CD14-positive monocyte (primary cell): ENCODE results near the gene PLCL2. TPM values are rescaled to one million over a fixed set of nuclear protein-coding genes. Genes with fewer than 3 reads are reported as not detected.

Experiments
- DNase-seq, 3 donors: peaks; one replicate each; pipeline ENCODE4 v3.0.0-alpha.2; 2011 to 2022
- H2AFZ ChIP-seq: 2 replicates; pipeline ENCODE4 v1.6.0; 2012; ENCODE audit warnings: mild to moderate bottlenecking, low read depth, low read length, inconsistent platforms; ENCODE audit not compliant: insufficient read depth, poor library complexity, severe bottlenecking
- H3K27ac ChIP-seq, 2 donors: 1 replicate in 1 of 2; 2 replicates in 1 of 2; pipeline ENCODE4 v1.5.1; 2012 to 2013; ENCODE audit warnings: low read length in 2 of 2, control low read depth in 1 of 2, inconsistent platforms in 1 of 2, low read depth in 1 of 2, mild to moderate bottlenecking in 1 of 2
- H3K27me3 ChIP-seq, 2 donors: one replicate each; pipeline versions ENCODE4 v1.6.0 to v1.6.1; 2011 to 2013; ENCODE audit warnings: low read length in 2 of 2; ENCODE audit not compliant: control insufficient read depth in 2 of 2, insufficient read depth in 2 of 2
- H3K36me3 ChIP-seq, 2 donors: replicated peaks in 1 of 2; 1 replicate in 1 of 2; 2 replicates in 1 of 2; pipeline versions ENCODE4 v1.5.1 to v1.6.1; 2012 to 2013; ENCODE audit warnings: low read length in 2 of 2, control low read depth in 1 of 2, inconsistent platforms in 1 of 2, mild to moderate bottlenecking in 1 of 2; ENCODE audit not compliant: insufficient read depth in 2 of 2, control insufficient read depth in 1 of 2
- H3K4me1 ChIP-seq, 2 donors: 1 replicate in 1 of 2; 2 replicates in 1 of 2; pipeline versions ENCODE4 v1.5.1 to v1.6.1; 2012 to 2013; ENCODE audit warnings: low read length in 2 of 2, control low read depth in 1 of 2, inconsistent platforms in 1 of 2, mild to moderate bottlenecking in 1 of 2, moderate library complexity in 1 of 2; ENCODE audit not compliant: insufficient read depth in 2 of 2, control insufficient read depth in 1 of 2
- H3K4me2 ChIP-seq: replicated peaks from 2 replicates; pipeline ENCODE3; 2012; ENCODE audit warnings: low read length, moderate library complexity, mild to moderate bottlenecking; ENCODE audit not compliant: poor library complexity, severe bottlenecking; ENCODE audit errors: extremely low read depth
- H3K4me3 ChIP-seq, 3 experiments: fragments of 200-600 bp in 1 of 3; sonication (generic) in 1 of 3; replicated peaks in 1 of 3; 1 replicate in 2 of 3; 2 replicates in 1 of 3; pipeline ENCODE4 v1.5.1; 2011 to 2013; ENCODE audit warnings: low read length in 3 of 3, mild to moderate bottlenecking in 3 of 3, control low read depth in 2 of 3, low read depth in 2 of 3, inconsistent platforms in 1 of 3, moderate library complexity in 1 of 3
- H3K79me2 ChIP-seq: 2 replicates; pipeline ENCODE4 v1.6.0; 2012; ENCODE audit warnings: mild to moderate bottlenecking, control low read depth, inconsistent platforms, low read length, moderate library complexity; ENCODE audit not compliant: insufficient read depth
- H3K9ac ChIP-seq: 2 replicates; pipeline ENCODE4 v1.6.0; 2017; ENCODE audit warnings: low read length, mild to moderate bottlenecking; ENCODE audit not compliant: insufficient read depth, poor library complexity, severe bottlenecking
- H3K9me3 ChIP-seq, 2 donors: replicated peaks in 1 of 2; 1 replicate in 1 of 2; 2 replicates in 1 of 2; pipeline versions ENCODE4 v1.5.1 to v1.6.1; 2012 to 2013; ENCODE audit warnings: low read length in 2 of 2, control low read depth in 1 of 2; ENCODE audit not compliant: control insufficient read depth in 1 of 2, insufficient read depth in 1 of 2
- H4K20me1 ChIP-seq: 2 replicates; pipeline ENCODE4 v1.6.0; 2012; ENCODE audit warnings: mild to moderate bottlenecking, low read length, control low read depth, moderate library complexity; ENCODE audit not compliant: insufficient read depth
- H3K27ac Mint-ChIP-seq, 7 donors: one replicate each; pipeline ENCODE4 v1.8.0; 2020; ENCODE audit warnings: mild to moderate bottlenecking in 7 of 7, mixed read lengths in 7 of 7, moderate library complexity in 6 of 7, inconsistent platforms in 2 of 7
- H3K27me3 Mint-ChIP-seq, 3 donors: one replicate each; pipeline ENCODE4 v1.8.0; 2021 to 2022; ENCODE audit warnings: low read depth in 3 of 3, mild to moderate bottlenecking in 3 of 3, mixed read lengths in 3 of 3, moderate library complexity in 3 of 3, inconsistent platforms in 1 of 3
- H3K36me3 Mint-ChIP-seq, 2 donors: one replicate each; pipeline ENCODE4 v1.8.0; 2020; ENCODE audit warnings: mixed read lengths in 2 of 2, inconsistent platforms in 1 of 2, mild to moderate bottlenecking in 1 of 2
- H3K4me1 Mint-ChIP-seq: one replicate; pipeline ENCODE4 v1.8.0; 2020; ENCODE audit warnings: mild to moderate bottlenecking, mixed read lengths
- H3K4me3 Mint-ChIP-seq, 2 donors: one replicate each; pipeline ENCODE4 v1.8.0; 2020; ENCODE audit warnings: mild to moderate bottlenecking in 2 of 2, mixed read lengths in 2 of 2, moderate library complexity in 1 of 2
- H3K9me3 Mint-ChIP-seq, 7 donors: one replicate each; pipeline ENCODE4 v1.8.0; 2020 to 2022; ENCODE audit warnings: mixed read lengths in 7 of 7, mild to moderate bottlenecking in 6 of 7, moderate library complexity in 6 of 7, inconsistent platforms in 2 of 7
- CTCF ChIP-seq: fragments of 200-600 bp; IDR thresholded peaks from one replicate; pipeline ENCODE4 v1.8.0; 2022; ENCODE audit warnings: antibody characterized with exemption, mild to moderate bottlenecking
- WGBS: methylation state at CpG from one replicate; pipeline ENCODE4 v1.1.5; 2013; ENCODE audit warnings: missing lambda C conversion rate; ENCODE audit not compliant: insufficient coverage; 5-methylcytosine and 5-hydroxymethylcytosine counted together
- intact Hi-C, 2 donors: fragments of 100-400 bp; cut with micrococcal nuclease; formaldehyde crosslinking; loops; one replicate each; pipeline versions ENCODE4 v1.15.0 to v1.15.1; 2023
- polyA plus RNA-seq, 3 donors: library from polyadenylated mRNA; depleted of rRNA in 1 of 3; unstranded in 2 of 3; stranded (reverse) in 1 of 3; fragments of 300-500 nt in 2 of 3; fragments of >200 nt in 1 of 3; fragmentation: Illumina TruSeq in 2 of 3; gene quantifications; 1 replicate in 2 of 3; 2 replicates in 1 of 3; pipeline ENCODE4 v1.2.3, GENCODE V29; 2012 to 2021

Gene PLCL2
- polyA plus RNA-seq, 3 donors, result 18.8 to 32.5 (median 26.8) TPM

- no peaks in the 10 kb centered on the region for H3K9me3 ChIP-seq
- Mint-ChIP-seq H3K27me3 (peaks cover 0 to 2% (median 0%) of the 10 kb centered on the region in 3 donors), H3K9me3 (peaks cover 0 to 6% (median 0%) of the 10 kb centered on the region in 7 donors), H3K4me3 (no peak overlapping the region), H3K27ac (peak overlapping the region in 1 of 7 donors; percentile 10), H3K4me1 (no peaks in the 10 kb centered on the region), H3K36me3 (peaks cover 53 to 55% of the 10 kb centered on the region in 2 donors)
- intact Hi-C loops, result no loop called here
- H2AFZ ChIP-seq, result no peak overlapping the region
- H3K4me2 ChIP-seq, result no peak overlapping the region
- H3K36me3 ChIP-seq, result peaks cover 36 to 72% of the 10 kb centered on the region in 2 donors
- DNase-seq, result no peak
- no peaks in the 10 kb centered on the region for H3K4me1 ChIP-seq
- peaks cover 47% of the 10 kb centered on the region for H4K20me1 ChIP-seq
- H3K27ac ChIP-seq, result no peak overlapping the region
- WGBS, result 100% methylated on average over 1 of the region's 2 CpGs
- no peaks in the 10 kb centered on the region for H3K27me3 ChIP-seq
- no peaks in the 10 kb centered on the region for H3K79me2 ChIP-seq
- no peak for TF ChIP-seq CTCF
- H3K9ac ChIP-seq, result no peak overlapping the region
- no peak overlapping the region for H3K4me3 ChIP-seq
Measured at GRCh38 chr3:17065315-17065714, 180.6 kb downstream of the PLCL2 start.

- peaks cover 0 to 6% (median 0%) of the 10 kb centered on the region in 7 donors for H3K9me3 Mint-ChIP-seq
- H4K20me1 ChIP-seq, result peaks cover 49% of the 10 kb centered on the region
- no peak overlapping the region for H3K27ac ChIP-seq
- peak overlapping the region in 3 of 7 donors; percentile 11 to 73 (median 46) for H3K27ac Mint-ChIP-seq
- WGBS, result 100% methylated on average over 2 of the region's 4 CpGs
- no peaks in the 10 kb centered on the region for H3K79me2 ChIP-seq
- peaks cover 0 to 2% (median 0%) of the 10 kb centered on the region in 3 donors for H3K27me3 Mint-ChIP-seq
- no peak overlapping the region for H3K4me3 Mint-ChIP-seq
- H3K27me3 ChIP-seq, result no peaks in the 10 kb centered on the region
- H3K4me2 ChIP-seq, result no peak overlapping the region
- TF ChIP-seq CTCF, result no peak
- no peak overlapping the region for H3K9ac ChIP-seq
- peaks cover 1% of the 10 kb centered on the region for H3K4me1 Mint-ChIP-seq
- H3K4me3 ChIP-seq, result no peak overlapping the region
- intact Hi-C loops, result no loop called here
- no peak overlapping the region for H2AFZ ChIP-seq
- no peaks in the 10 kb centered on the region for H3K9me3 ChIP-seq
- peaks cover 42 to 77% of the 10 kb centered on the region in 2 donors for H3K36me3 ChIP-seq
- H3K4me1 ChIP-seq, result no peaks in the 10 kb centered on the region
- peaks cover 57 to 60% of the 10 kb centered on the region in 2 donors for H3K36me3 Mint-ChIP-seq
- DNase-seq, result no peak
Measured at GRCh38 chr3:17065881-17066280, 181.1 kb downstream of the PLCL2 start.
